IMR-90 (cell line): ENCODE results near the gene CASTOR1. TPM values are rescaled to one million over a fixed set of nuclear protein-coding genes. Genes with fewer than 3 reads are reported as not detected.

ENCODE experiments used
- MXI1 ChIP-seq: IDR thresholded peaks from 2 replicates; pipeline ENCODE4 v1.6.1; 2012; ENCODE audit warnings: low read depth, mild to moderate bottlenecking, low read length, moderate library complexity, borderline replicate concordance
- NFE2L2 ChIP-seq: fragments of 150-350 bp; IDR thresholded peaks from 2 replicates; pipeline ENCODE4 v1.6.1; 2016; ENCODE audit warnings: low read depth, mild to moderate bottlenecking, low read length
- POLR2A ChIP-seq: IDR thresholded peaks from 2 replicates; pipeline ENCODE4 v1.6.1; 2012; ENCODE audit warnings: mild to moderate bottlenecking, low read depth, low read length
- polyA plus RNA-seq, 3 experiments: library from polyadenylated mRNA; depleted of rRNA; stranded (reverse); fragments of >200 nt; gene quantifications; 2 replicates each; pipeline ENCODE4 v1.2.3, GENCODE V29; 2012; ENCODE audit warnings: low replicate concordance in 1 of 3
- total RNA-seq: library from RNA; depleted of rRNA; stranded (reverse); fragments of >200 nt; gene quantifications from 2 replicates; pipeline ENCODE4 v1.2.3, GENCODE V29; 2012
- TF ChIP-seq, protein P1 (sequence below): conservative IDR thresholded peaks from 2 replicates; pipeline ENCODE4 v1.5.1; 2012; ENCODE audit warnings: mild to moderate bottlenecking, low read depth, low read length, improper control_type of control experiment

Gene CASTOR1
- total and polyA plus RNA-seq, 2 of the 4 experiments (the other 2 are of a cell fraction): 10.6 to 23.5 TPM

DNA sequence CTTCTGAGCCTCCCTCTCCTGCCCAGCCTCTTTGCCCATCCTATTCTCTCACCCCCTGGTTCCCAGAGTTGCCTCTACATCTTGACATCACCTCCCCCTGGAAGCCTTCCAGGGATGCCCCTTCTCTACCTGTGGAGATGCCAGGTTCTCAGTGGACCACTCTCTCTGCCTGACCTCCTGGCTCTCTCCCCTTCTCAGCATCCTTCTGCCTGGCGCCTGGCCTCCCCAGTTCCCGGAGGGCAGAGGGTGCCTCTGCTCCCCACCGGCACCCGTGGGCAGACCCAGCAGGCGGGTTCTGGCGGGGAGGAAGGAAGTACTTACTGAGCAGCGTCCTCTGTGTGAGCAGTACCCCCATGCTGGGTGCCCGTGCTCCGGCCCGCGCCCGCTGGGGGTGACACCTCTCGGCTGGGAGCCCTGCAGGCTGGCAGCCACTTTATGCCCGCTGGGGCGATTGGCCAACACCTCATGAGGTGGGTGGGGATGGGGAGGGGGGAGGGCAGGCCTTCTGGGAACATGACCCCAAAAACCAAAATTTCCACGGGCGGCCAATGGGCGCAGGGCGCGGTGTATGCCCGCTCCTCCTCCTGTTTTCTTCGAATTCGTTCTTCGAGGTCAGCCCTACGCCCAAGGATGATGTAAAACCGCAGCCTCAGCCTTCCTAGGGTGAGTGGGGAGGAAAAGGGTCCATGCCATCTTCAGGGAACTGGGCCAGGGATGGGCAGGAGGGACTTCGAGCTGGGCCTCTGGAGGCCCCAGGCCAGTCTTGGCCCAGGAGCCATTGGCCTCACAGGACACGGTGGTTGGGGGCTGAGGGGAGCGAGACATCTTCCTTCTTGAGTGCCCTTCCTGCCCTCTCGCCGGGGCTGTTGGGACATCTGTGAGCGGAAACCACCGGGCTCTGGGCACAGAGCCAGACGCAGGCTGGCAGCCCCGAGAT lies 22.6 kb downstream of the CASTOR1 start, which contains the start of gene OSM (continued):
- no peak for TF ChIP-seq MXI1
- TF ChIP-seq, protein P1, sequence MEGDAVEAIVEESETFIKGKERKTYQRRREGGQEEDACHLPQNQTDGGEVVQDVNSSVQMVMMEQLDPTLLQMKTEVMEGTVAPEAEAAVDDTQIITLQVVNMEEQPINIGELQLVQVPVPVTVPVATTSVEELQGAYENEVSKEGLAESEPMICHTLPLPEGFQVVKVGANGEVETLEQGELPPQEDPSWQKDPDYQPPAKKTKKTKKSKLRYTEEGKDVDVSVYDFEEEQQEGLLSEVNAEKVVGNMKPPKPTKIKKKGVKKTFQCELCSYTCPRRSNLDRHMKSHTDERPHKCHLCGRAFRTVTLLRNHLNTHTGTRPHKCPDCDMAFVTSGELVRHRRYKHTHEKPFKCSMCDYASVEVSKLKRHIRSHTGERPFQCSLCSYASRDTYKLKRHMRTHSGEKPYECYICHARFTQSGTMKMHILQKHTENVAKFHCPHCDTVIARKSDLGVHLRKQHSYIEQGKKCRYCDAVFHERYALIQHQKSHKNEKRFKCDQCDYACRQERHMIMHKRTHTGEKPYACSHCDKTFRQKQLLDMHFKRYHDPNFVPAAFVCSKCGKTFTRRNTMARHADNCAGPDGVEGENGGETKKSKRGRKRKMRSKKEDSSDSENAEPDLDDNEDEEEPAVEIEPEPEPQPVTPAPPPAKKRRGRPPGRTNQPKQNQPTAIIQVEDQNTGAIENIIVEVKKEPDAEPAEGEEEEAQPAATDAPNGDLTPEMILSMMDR: no peak
- no peak for TF ChIP-seq NFE2L2
- no peak for TF ChIP-seq POLR2A
